GM21360 (cell line): ENCODE results near the gene ADGRB2.

ENCODE experiments used
- ATAC-seq: cut with Tn5 transposase; IDR thresholded peaks from one replicate; pipeline ENCODE4 v1.9.1; 2021; ENCODE audit warnings: mild to moderate bottlenecking, moderate library complexity; ENCODE audit not compliant: unreplicated experiment

Gene ADGRB2

GRCh38 chr1:31750858-31751510 is 13.2 kb downstream of the ADGRB2 start:
- no peak for ATAC-seq

GRCh38 chr1:31749785-31750735 is 14.1 kb downstream of the ADGRB2 start:
- ATAC-seq = no peak

- ATAC-seq = no peak
These were observed 15.8 kb downstream of the ADGRB2 start for GRCh38 chr1:31748365-31748764.

- ATAC-seq = no peak
These were observed 16.8 kb downstream of the ADGRB2 start for GRCh38 chr1:31747304-31747703.

- ATAC-seq = no peak
These were observed 17.5 kb downstream of the ADGRB2 start for GRCh38 chr1:31746687-31747086.

- ATAC-seq = no peak
These were observed 18.0 kb downstream of the ADGRB2 start for GRCh38 chr1:31745946-31746670.

- no peak for ATAC-seq
These were observed 18.8 kb downstream of the ADGRB2 start for GRCh38 chr1:31745096-31745945.

- ATAC-seq = no peak
These were observed 19.8 kb downstream of the ADGRB2 start for GRCh38 chr1:31744165-31744888.

GRCh38 chr1:31742462-31743212 is 21.5 kb downstream of the ADGRB2 start:
- ATAC-seq = no peak

GRCh38 chr1:31739346-31739745 is 24.8 kb downstream of the ADGRB2 start:
- ATAC-seq = no peak

GRCh38 chr1:31736675-31737074 is 27.5 kb downstream of the ADGRB2 start:
- no peak for ATAC-seq

- no peak for ATAC-seq
These were observed 28.6 kb downstream of the ADGRB2 start for GRCh38 chr1:31735571-31735970.

- no peak for ATAC-seq
These were observed 29.5 kb downstream of the ADGRB2 start for GRCh38 chr1:31734582-31735107.

- no peak for ATAC-seq
These were observed 30.5 kb downstream of the ADGRB2 start for GRCh38 chr1:31733389-31734219.

- no peak for ATAC-seq
These were observed 31.3 kb downstream of the ADGRB2 start for GRCh38 chr1:31732751-31733289.

- no peak for ATAC-seq
These were observed 31.8 kb downstream of the ADGRB2 start for GRCh38 chr1:31732343-31732742.

GRCh38 chr1:31731049-31731565 is 33.0 kb downstream of the ADGRB2 start:
- no peak for ATAC-seq
